GM13976 (cell line): Measurements from ENCODE around the gene C1QTNF1.

Source experiments
- DNase-seq: peaks from one replicate; pipeline ENCODE4 v3.0.0; 2012; ENCODE audit warnings: low spot score
- in situ Hi-C: fragments of 300-500 bp; cut with MboI; formaldehyde crosslinking; loops from one replicate; pipeline ENCODE4 v1.12.0; 2022; ENCODE audit warnings: low sequenced_read_pairs, mixed read lengths, inconsistent platforms; ENCODE audit not compliant: unreplicated experiment
- TF ChIP-seq, protein P1 (sequence below): IDR thresholded peaks from 2 replicates; pipeline ENCODE4 v1.5.1; 2012; ENCODE audit warnings: borderline replicate concordance, mild to moderate bottlenecking; ENCODE audit not compliant: insufficient read depth; ENCODE audit errors: extremely low read depth, missing control alignments, control extremely low read depth

C1QTNF1 gene

DNA sequence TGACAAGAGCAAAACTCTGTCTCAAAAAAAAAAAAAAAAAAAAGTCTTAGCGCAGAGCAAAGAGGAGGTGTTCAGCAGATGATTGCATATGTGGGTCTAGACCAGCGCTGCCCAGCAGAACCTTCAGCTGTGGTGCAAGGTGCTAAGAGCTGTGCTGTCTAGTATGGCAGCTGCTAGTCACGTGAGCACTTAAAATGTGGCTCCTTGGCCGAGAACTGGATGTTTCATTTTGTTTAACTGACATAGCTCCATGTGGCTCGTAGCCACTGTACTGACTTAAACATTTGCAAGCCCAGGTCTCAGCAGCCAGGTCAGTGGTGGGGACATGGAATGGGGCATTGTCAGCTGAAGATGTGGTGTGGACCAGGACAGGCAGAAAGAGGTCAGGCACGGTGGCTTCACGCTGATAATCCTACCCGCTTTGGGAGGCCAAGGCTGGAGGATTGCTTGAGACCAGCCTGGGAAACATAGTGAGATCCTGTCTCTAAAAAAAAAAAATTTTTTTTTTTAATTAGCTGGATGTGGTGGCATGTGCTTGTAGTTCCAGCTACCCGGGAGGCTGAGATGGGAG lies 9.2 kb downstream of the C1QTNF1 start:
- no peak for DNase-seq
- in situ Hi-C loops, result no loop called here
- TF ChIP-seq, protein P1, sequence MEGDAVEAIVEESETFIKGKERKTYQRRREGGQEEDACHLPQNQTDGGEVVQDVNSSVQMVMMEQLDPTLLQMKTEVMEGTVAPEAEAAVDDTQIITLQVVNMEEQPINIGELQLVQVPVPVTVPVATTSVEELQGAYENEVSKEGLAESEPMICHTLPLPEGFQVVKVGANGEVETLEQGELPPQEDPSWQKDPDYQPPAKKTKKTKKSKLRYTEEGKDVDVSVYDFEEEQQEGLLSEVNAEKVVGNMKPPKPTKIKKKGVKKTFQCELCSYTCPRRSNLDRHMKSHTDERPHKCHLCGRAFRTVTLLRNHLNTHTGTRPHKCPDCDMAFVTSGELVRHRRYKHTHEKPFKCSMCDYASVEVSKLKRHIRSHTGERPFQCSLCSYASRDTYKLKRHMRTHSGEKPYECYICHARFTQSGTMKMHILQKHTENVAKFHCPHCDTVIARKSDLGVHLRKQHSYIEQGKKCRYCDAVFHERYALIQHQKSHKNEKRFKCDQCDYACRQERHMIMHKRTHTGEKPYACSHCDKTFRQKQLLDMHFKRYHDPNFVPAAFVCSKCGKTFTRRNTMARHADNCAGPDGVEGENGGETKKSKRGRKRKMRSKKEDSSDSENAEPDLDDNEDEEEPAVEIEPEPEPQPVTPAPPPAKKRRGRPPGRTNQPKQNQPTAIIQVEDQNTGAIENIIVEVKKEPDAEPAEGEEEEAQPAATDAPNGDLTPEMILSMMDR, result no peak

DNA sequence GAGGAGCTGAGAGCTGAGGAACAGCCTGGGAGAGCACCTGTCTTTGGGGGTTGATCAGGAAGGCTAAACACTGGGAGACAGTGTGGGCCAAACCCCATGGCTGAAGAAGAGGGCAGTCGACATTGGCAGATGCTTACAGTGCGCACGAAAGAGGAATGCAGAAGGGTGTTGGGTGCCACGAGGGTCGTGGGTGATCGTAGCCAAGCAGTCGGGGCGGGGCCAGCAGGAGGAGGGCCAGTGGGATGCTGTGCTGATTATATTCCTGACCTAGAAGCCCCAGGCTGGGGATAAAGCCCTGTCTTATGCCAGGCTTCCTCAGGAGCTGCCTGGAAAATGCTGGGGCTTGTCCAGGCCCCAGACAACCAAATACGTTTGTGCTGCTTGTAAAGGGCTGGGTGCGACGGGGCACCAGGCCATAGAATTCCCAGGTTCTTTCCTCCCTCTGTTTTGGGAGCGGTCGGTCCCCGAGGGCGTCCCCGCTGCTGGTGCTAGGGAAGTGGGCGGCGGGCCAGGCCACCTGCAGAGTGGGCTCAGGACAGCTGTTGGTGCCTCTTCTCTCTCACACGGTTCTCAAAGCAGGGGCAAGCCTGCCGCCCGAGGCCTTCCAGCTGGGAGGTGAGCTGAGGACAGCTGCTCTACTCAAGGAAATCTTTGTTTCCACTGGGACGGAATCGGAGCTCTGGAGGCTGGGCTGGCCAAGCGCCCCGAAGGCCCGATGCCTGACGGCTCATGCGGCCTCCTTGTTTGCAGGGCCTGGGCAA lies 10.0 kb downstream of the C1QTNF1 start:
- no peak for DNase-seq
- in situ Hi-C loops, result no loop called here
- TF ChIP-seq, protein P1, result no peak

DNA sequence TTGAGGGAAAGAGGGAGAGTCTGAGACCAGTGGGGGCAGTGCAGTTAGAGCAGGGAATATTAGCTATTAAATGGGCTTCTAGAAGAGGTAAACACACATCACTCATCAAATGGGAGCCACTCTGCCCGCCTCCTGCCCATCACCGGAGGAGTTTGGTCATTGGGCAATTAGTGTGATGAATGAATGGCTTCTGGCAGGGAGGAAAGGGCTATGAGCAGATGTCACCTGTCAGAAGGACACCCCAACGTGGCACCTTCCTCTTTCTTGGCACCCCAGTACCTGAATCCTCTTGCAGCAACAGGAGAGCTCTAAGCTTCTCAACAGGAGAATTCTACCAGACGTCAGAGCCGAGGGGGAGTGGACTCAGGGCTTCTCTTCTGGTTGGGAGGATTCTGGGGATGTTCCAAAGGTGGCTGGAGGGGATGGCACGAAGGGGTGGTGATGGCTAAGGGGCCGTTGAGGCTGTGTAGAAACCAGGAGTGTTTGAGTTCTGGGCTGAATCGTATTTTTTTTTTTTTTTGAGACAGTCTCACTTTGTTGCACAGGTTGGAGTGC lies 11.0 kb downstream of the C1QTNF1 start:
- TF ChIP-seq, protein P1, result no peak
- no peak for DNase-seq
- in situ Hi-C loops, result no loop called here

DNA sequence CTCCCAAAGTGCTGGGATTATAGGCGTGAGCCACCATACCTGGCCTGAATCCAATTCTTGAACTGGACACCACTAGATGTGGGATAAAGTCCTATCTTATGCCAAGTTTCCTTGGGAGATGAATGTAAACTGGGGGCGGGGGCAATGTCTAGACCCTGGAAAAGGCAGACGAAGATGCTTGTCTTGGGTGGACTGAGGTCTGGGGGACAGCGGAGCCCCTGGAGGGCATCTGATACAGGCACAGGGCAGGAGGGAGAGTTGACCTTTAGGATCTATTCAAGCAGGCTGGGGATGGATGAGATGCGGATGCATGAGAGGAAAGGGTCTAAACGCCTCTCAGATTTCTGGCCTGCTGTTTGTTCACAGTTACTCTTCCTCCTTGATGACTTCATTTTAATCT lies 11.7 kb downstream of the C1QTNF1 start:
- in situ Hi-C loops, result no loop called here
- TF ChIP-seq, protein P1, result no peak
- DNase-seq, result no peak

DNA sequence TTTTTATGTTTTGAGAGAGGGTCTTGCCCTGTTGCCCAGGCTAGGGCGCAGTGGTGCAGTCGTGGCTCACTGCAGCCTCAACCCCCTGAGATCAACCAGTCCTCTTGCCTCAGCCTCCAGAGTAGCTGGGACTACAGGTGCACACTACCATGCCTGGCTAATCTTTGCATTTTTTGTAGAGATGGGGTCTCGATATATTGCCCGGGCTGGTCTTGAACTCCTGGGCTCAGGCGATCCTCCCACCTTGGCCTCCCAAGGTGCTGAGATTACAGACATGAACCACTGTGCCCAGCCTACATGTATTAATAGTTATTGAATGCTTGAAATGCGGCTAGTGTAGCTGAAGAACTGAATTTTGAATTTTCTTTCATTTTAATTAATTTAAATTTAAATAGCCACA lies 12.2 kb downstream of the C1QTNF1 start:
- in situ Hi-C loops, result no loop called here
- DNase-seq, result no peak
- TF ChIP-seq, protein P1, result no peak

DNA sequence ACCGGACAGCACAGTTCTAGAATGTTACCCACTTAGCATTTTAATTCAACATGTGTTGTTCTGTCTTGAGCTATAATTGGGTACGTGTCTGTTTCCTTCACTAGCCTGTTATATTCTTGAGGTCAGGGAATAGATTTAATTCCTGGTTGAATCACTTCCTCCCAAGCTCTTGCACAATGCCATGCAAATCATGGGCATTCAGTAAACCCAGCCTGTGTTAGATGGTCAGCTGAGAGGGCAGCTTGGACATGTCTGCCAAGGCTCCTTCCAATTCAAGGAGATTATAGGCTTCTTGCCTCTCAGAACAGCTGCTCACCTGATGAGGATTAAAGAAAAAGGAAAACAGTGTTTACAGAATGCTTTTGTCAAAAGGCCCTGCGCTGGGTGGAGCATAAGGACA lies 12.6 kb downstream of the C1QTNF1 start:
- in situ Hi-C loops, result no loop called here
- TF ChIP-seq, protein P1, result no peak
- no peak for DNase-seq
